Umbilical cord (tissue), 2 donors: ENCODE results near the gene WDR45B. TPM values are rescaled to one million over a fixed set of nuclear protein-coding genes. Genes with fewer than 3 reads are reported as not detected.

Experiments used
- DNase-seq: peaks from one replicate; pipeline ENCODE4 v3.0.0-alpha.2; 2015; ENCODE audit warnings: low spot score
- total RNA-seq: library from RNA; depleted of rRNA; stranded (reverse); fragments of >200 nt; gene quantifications from one replicate; pipeline ENCODE4 v1.2.3, GENCODE V29; 2014; ENCODE audit warnings: low replicate concordance; ENCODE audit not compliant: insufficient read depth

Gene WDR45B
- 95.1 TPM for total RNA-seq

- peak; percentile 98 for DNase-seq
Observed at GRCh38 chr17:82648165-82648668, at the start of gene WDR45B. Gene WDR45B (minus strand): TSS chr17:82648444. CDS start chr17:82648340, 104 bp downstream.

GRCh38 chr17:82697808-82698064 is 49.5 kb upstream of the WDR45B start:
- no peak for DNase-seq

- no peak for DNase-seq
Observed at GRCh38 chr17:82696916-82697807, 48.9 kb upstream of the WDR45B start.

GRCh38 chr17:82696259-82696658 is 48.0 kb upstream of the WDR45B start:
- DNase-seq, result no peak

- no peak for DNase-seq
Observed at GRCh38 chr17:82694647-82695046, 46.4 kb upstream of the WDR45B start.

GRCh38 chr17:82693168-82693867 is 45.1 kb upstream of the WDR45B start:
- no peak for DNase-seq

- no peak for DNase-seq
Observed at GRCh38 chr17:82692268-82692667, 44.0 kb upstream of the WDR45B start.

GRCh38 chr17:82691714-82692113 is 43.5 kb upstream of the WDR45B start:
- no peak for DNase-seq

GRCh38 chr17:82690786-82691489 is 42.7 kb upstream of the WDR45B start:
- DNase-seq, result no peak

GRCh38 chr17:82689077-82689476 is 40.8 kb upstream of the WDR45B start:
- no peak for DNase-seq

- DNase-seq, result no peak
Observed at GRCh38 chr17:82687871-82688270, 39.6 kb upstream of the WDR45B start.

- no peak for DNase-seq
Observed at GRCh38 chr17:82687375-82687861, 39.2 kb upstream of the WDR45B start.

GRCh38 chr17:82686366-82687324 is 38.4 kb upstream of the WDR45B start:
- DNase-seq, result no peak

GRCh38 chr17:82685291-82685690 is 37.0 kb upstream of the WDR45B start:
- no peak for DNase-seq

- no peak for DNase-seq
Observed at GRCh38 chr17:82684228-82684841, 36.1 kb upstream of the WDR45B start.

GRCh38 chr17:82683534-82683933 is 35.3 kb upstream of the WDR45B start:
- DNase-seq, result no peak

GRCh38 chr17:82681547-82681946 is 33.3 kb upstream of the WDR45B start:
- no peak for DNase-seq

GRCh38 chr17:82679586-82680465 is 31.6 kb upstream of the WDR45B start:
- no peak for DNase-seq

- DNase-seq, result no peak
Observed at GRCh38 chr17:82678265-82678891, 30.1 kb upstream of the WDR45B start.
